ENCODE measurements around the gene KIF12. TPM values are rescaled to one million over a fixed set of nuclear protein-coding genes. Genes with fewer than 3 reads are reported as not detected.
"Not testable (repeated sequence)": the region's sequence is repeated elsewhere in the genome, so short reads cannot be mapped to it uniquely, and the experiment has no call there.

The KIF12 gene
- total RNA-seq, 1 donor from 2014 or later: not detected

- intact Hi-C loops (cut with micrococcal nuclease): no loop called here
These were observed 49.5 kb downstream of the KIF12 start for GRCh38 chr9:114049441-114050225.

- intact Hi-C loops (cut with micrococcal nuclease): no loop called here
These were observed 50.3 kb downstream of the KIF12 start for GRCh38 chr9:114048533-114049415.

GRCh38 chr9:114047717-114048116 is 51.4 kb downstream of the KIF12 start:
- intact Hi-C loops (cut with micrococcal nuclease): no loop called here

- intact Hi-C loops (cut with micrococcal nuclease): no loop called here
These were observed 52.2 kb downstream of the KIF12 start for GRCh38 chr9:114046875-114047274.

- intact Hi-C loops (cut with micrococcal nuclease): no loop called here
These were observed 52.8 kb downstream of the KIF12 start for GRCh38 chr9:114046237-114046755.

GRCh38 chr9:114043660-114044059 is 55.4 kb downstream of the KIF12 start:
- intact Hi-C loops (cut with micrococcal nuclease): not testable (repeated sequence)

Other genes starting within 250 kb of the KIF12 start
- gene ZNF618, start 223.0 kb downstream of the KIF12 start, total RNA-seq: 0.36 and 0.41 TPM in 2 replicates
- not detected in 2 replicates for gene AMBP, start 21.0 kb downstream of the KIF12 start, total RNA-seq
- gene COL27A1, start 56.2 kb upstream of the KIF12 start, total RNA-seq: 0.50 and 0.82 TPM in 2 replicates
- gene ORM1, start 223.8 kb upstream of the KIF12 start, total RNA-seq: not detected in 2 replicates
- not detected in 2 replicates for gene ORM2, start 230.6 kb upstream of the KIF12 start, total RNA-seq

Measured in T-helper 2 cell treated with Interferon-gamma antibody and Interleukin-4, amounts not matched to agents 100 ng/mL and 5 ng/mL, for 36 hours (primary cell).